GM12878 (cell line): Measurements from ENCODE around the gene RTN3. TPM values are rescaled to one million over a fixed set of nuclear protein-coding genes. Genes with fewer than 3 reads are reported as not detected.

Experiments used
- ATAC-seq: fragments of 200-7000 bp; cut with Tn5 transposase; 3 replicates; pipeline ENCODE4 v1.9.1; 2020; ENCODE audit warnings: mild to moderate bottlenecking, moderate library complexity
- BruUV-seq: library from RNA; stranded (reverse); fragments of 400-500 nt; replicated peaks from 2 replicates; lab custom pipeline; 2021; lab: Mats Ljungman, UMichigan
- CTCF ChIA-PET: fragments of 300-600 bp; sonication (Branson Sonifier 250); formaldehyde crosslinking; extraction: SDS; loops from one replicate; lab custom pipeline; 2021; ENCODE audit warnings: inconsistent platforms; lab: Yijun Ruan, JAX
- POLR2A ChIA-PET: fragments of 350-600 bp; formaldehyde crosslinking; extraction: SDS; loops from one replicate; lab custom pipeline; 2021; ENCODE audit warnings: inconsistent platforms; lab: Charles Lee
- RAD21 ChIA-PET: fragments of 300-600 bp; sonication (Branson Sonifier 250); formaldehyde crosslinking; loops from one replicate; lab custom pipeline; 2023; ENCODE audit warnings: antibody characterized with exemption; ENCODE audit not compliant: unreplicated experiment; lab: Charles Lee
- SMC1A ChIA-PET: fragments of 300-600 bp; sonication (Branson Sonifier 250); formaldehyde crosslinking; loops from one replicate; lab custom pipeline; 2023; ENCODE audit not compliant: unreplicated experiment, uncharacterized antibody; lab: Charles Lee
- DNase-seq: peaks from one replicate; pipeline ENCODE4 v3.0.0-alpha.2; 2011; ENCODE audit warnings: low read depth, low spot score
- FAIRE-seq: peaks from 3 replicates; lab custom pipeline; 2011; peaks lifted over from hg19 to GRCh38; lab: Jason Lieb, UNC
- H2AFZ ChIP-seq: 2 replicates; pipeline ENCODE4 v1.6.0; 2011; ENCODE audit warnings: low read depth, low read length, control low read depth; ENCODE audit not compliant: control insufficient read depth
- H3K27ac ChIP-seq: 2 replicates; pipeline ENCODE4 v1.5.1; 2011; ENCODE audit warnings: control low read depth; ENCODE audit not compliant: control insufficient read depth, insufficient read depth
- H3K27me3 ChIP-seq, 2 experiments: replicated peaks in 1 of 2; 2 replicates each; pipeline versions ENCODE4 v1.6.0 to v1.6.1; 2011; ENCODE audit warnings: low read length in 1 of 2; ENCODE audit not compliant: control insufficient read depth in 2 of 2, insufficient read depth in 2 of 2
- H3K36me3 ChIP-seq, 2 experiments: 2 replicates each; pipeline ENCODE4 v1.5.1; 2011; ENCODE audit warnings: low read length in 1 of 2; ENCODE audit not compliant: control insufficient read depth in 2 of 2, insufficient read depth in 2 of 2
- H3K4me1 ChIP-seq: 2 replicates; pipeline ENCODE4 v1.6.1; 2011; ENCODE audit warnings: mild to moderate bottlenecking, low read length, moderate library complexity, mixed read lengths; ENCODE audit not compliant: control insufficient read depth, insufficient read depth
- H3K4me2 ChIP-seq: 2 replicates; pipeline ENCODE4 v1.6.0; 2011; ENCODE audit warnings: control low read depth; ENCODE audit not compliant: control insufficient read depth, insufficient read depth
- H3K4me3 ChIP-seq: fragments of 200-600 bp; sonication (generic); 2 replicates; pipeline ENCODE4 v1.5.1; 2016
- H3K79me2 ChIP-seq: 2 replicates; pipeline ENCODE4 v1.6.0; 2011; ENCODE audit warnings: low read length; ENCODE audit not compliant: control insufficient read depth, insufficient read depth
- H3K9ac ChIP-seq: 2 replicates; pipeline ENCODE4 v1.8.0; 2011; ENCODE audit warnings: low read length, control low read depth, mixed read lengths; ENCODE audit not compliant: control insufficient read depth, insufficient read depth
- H3K9me3 ChIP-seq: replicated peaks from 3 replicates; pipeline ENCODE4 v1.5.1; 2011; ENCODE audit warnings: mild to moderate bottlenecking, low read length; ENCODE audit not compliant: control insufficient read depth, insufficient read depth
- H4K20me1 ChIP-seq: 2 replicates; pipeline ENCODE4 v1.6.0; 2011; ENCODE audit not compliant: control insufficient read depth, insufficient read depth
- NR2C1 ChIP-seq: fragments of 450-650 bp; IDR thresholded peaks from 2 replicates; pipeline ENCODE4 v1.6.1; 2017; ENCODE audit warnings: antibody characterized with exemption, mild to moderate bottlenecking, moderate library complexity
- NR2F1 ChIP-seq: fragments of 450-650 bp; conservative IDR thresholded peaks from 2 replicates; pipeline ENCODE4 v1.6.1; 2017; ENCODE audit warnings: mild to moderate bottlenecking
- RAD21 ChIP-seq: IDR thresholded peaks from 2 replicates; pipeline ENCODE4 v1.6.1; 2011; ENCODE audit warnings: mild to moderate bottlenecking, low read depth, low read length, moderate library complexity; ENCODE audit not compliant: insufficient read depth
- SMC3 ChIP-seq: IDR thresholded peaks from 2 replicates; pipeline ENCODE4 v1.6.1; 2011; ENCODE audit warnings: low read length, improper control_type of control experiment, borderline replicate concordance
- WGBS: methylation state at CpG from one replicate; pipeline ENCODE4 v1.1.6; 2016; ENCODE audit warnings: low lambda C conversion rate; ENCODE audit not compliant: insufficient replicate concordance, insufficient coverage; ENCODE audit errors: missing lambda C conversion rate; 5-methylcytosine and 5-hydroxymethylcytosine counted together
- in situ Hi-C: fragments of 300-500 bp; cut with MboI; formaldehyde crosslinking; loops from 9 replicates; pipeline ENCODE4 v1.14.3; 2018; ENCODE audit warnings: mixed read lengths
- intact Hi-C: fragments of 100-400 bp; cut with micrococcal nuclease; formaldehyde crosslinking; loops from one replicate; pipeline ENCODE4 v1.14.2; 2022; ENCODE audit not compliant: unreplicated experiment
- polyA plus RNA-seq, 11 experiments: library from polyadenylated mRNA; depleted of rRNA in 4 of 11; unstranded in 6 of 11; stranded (reverse) in 5 of 11; fragments of >200 nt; fragmentation: Nextera tagmentation in 4 of 11; fragmentation: Illumina TruSeq in 1 of 11; extraction: Ambion mirVana in 4 of 11; extraction: Trizol in 1 of 11; gene quantifications; 1 replicate in 1 of 11; 2 replicates in 10 of 11; pipeline versions ENCODE4 v1.2.1 to v1.2.3, GENCODE V29; 2011 to 2016; ENCODE audit warnings: inconsistent platforms in 2 of 11, missing spikeins in 2 of 11, low read depth in 1 of 11
- total RNA-seq, 4 experiments: library from RNA; depleted of rRNA in 3 of 4; stranded (reverse); fragments of >200 nt in 3 of 4; fragmentation: Illumina TruSeq in 1 of 4; extraction: Trizol in 1 of 4; gene quantifications; 2 replicates each; pipeline versions ENCODE4 v1.2.1 to v1.2.3, GENCODE V29; 2013 to 2021
- TF ChIP-seq, protein P1 (sequence below), 3 experiments: IDR thresholded peaks in 2 of 3; conservative IDR thresholded peaks in 1 of 3; 2 replicates each; pipeline ENCODE4 v1.5.1; 2011; ENCODE audit warnings: low read depth in 3 of 3, low read length in 3 of 3, mild to moderate bottlenecking in 3 of 3, control low read depth in 2 of 3, moderate library complexity in 2 of 3, inconsistent platforms in 1 of 3, mixed read lengths in 1 of 3; ENCODE audit not compliant: control insufficient read depth in 2 of 3, insufficient read depth in 1 of 3; ENCODE audit errors: extremely low read depth in 1 of 3

RTN3 gene
- total and polyA plus RNA-seq, 10 of the 15 experiments (the other 5 are each of a cell fraction or from before 2014, with no cell fraction given): 22.9 to 64.2 (median 47.0) TPM

- H3K9me3 ChIP-seq: no peaks in the 10 kb centered on the region
- no peak overlapping the region for H2AFZ ChIP-seq
- DNase-seq (no peak), FAIRE-seq (no peak), ATAC-seq (peak; percentile 45; the same call in 2 of the 3 replicates)
- no peaks in the 10 kb centered on the region for H3K4me1 ChIP-seq
- no peak overlapping the region for H3K4me3 ChIP-seq
- H3K79me2 ChIP-seq: no peaks in the 10 kb centered on the region
- peaks cover 0 to 5% of the 10 kb centered on the region in 2 experiments; a peak in 3 of 4 replicates for H3K36me3 ChIP-seq
- CTCF ChIA-PET: interaction anchor here (0.7 to 2.2 kb wide), 4 partner anchors 14 to 402 kb away, joined by 3 to 5 read pairs (median 4); partner anchors contain the start of gene RTN3
- in situ Hi-C loops (no loop called here), intact Hi-C loops (no loop called here)
- RAD21 ChIA-PET: no interaction called here
- H3K4me2 ChIP-seq: no peak overlapping the region
- WGBS: 81% methylated on average over 13 of the region's 13 CpGs
- H3K9ac ChIP-seq: no peak overlapping the region
- SMC1A ChIA-PET: no interaction called here
- no peaks in the 10 kb centered on the region for H4K20me1 ChIP-seq
- H3K27me3 ChIP-seq: no peaks in the 10 kb centered on the region
- POLR2A ChIA-PET: no interaction called here
- BruUV-seq: no TSS peak
- TF ChIP-seq SMC3 (no peak), NR2F1 (no peak), RAD21 (0 out of 2 replicates have a peak, but pooled peaks have one; percentile 16), NR2C1 (no peak)
- TF ChIP-seq, protein P1, sequence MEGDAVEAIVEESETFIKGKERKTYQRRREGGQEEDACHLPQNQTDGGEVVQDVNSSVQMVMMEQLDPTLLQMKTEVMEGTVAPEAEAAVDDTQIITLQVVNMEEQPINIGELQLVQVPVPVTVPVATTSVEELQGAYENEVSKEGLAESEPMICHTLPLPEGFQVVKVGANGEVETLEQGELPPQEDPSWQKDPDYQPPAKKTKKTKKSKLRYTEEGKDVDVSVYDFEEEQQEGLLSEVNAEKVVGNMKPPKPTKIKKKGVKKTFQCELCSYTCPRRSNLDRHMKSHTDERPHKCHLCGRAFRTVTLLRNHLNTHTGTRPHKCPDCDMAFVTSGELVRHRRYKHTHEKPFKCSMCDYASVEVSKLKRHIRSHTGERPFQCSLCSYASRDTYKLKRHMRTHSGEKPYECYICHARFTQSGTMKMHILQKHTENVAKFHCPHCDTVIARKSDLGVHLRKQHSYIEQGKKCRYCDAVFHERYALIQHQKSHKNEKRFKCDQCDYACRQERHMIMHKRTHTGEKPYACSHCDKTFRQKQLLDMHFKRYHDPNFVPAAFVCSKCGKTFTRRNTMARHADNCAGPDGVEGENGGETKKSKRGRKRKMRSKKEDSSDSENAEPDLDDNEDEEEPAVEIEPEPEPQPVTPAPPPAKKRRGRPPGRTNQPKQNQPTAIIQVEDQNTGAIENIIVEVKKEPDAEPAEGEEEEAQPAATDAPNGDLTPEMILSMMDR (IDR thresholded peaks at IDR 0.05 in 2 of 3, conservative IDR thresholded peaks at IDR 0.05 in 1 of 3; ENCODE audit: control insufficient read depth in 2 of 3, extremely low read depth in 1 of 3, insufficient read depth in 1 of 3, low read depth in 3 of 3, low read length in 3 of 3): peak in 2 of 3 experiments; percentile 16 to 18; a peak in 1 of 6 replicates
- no peak overlapping the region for H3K27ac ChIP-seq
Measured at GRCh38 chr11:63745304-63746170, 64.2 kb downstream of the RTN3 start.
